GM21528 (cell line): Measurements from ENCODE around the gene EEPD1.
A peak's percentile ranks its signal among the peaks of the same experiment; 100 is the strongest.
"Not testable (repeated sequence)": the region's sequence is repeated elsewhere in the genome, so short reads cannot be mapped to it uniquely, and the experiment has no call there.

Source experiments
- ATAC-seq: cut with Tn5 transposase; IDR thresholded peaks from one replicate; pipeline ENCODE4 v1.9.1; 2021; ENCODE audit warnings: mild to moderate bottlenecking, moderate library complexity; ENCODE audit not compliant: unreplicated experiment, low FRiP score

EEPD1 gene

DNA sequence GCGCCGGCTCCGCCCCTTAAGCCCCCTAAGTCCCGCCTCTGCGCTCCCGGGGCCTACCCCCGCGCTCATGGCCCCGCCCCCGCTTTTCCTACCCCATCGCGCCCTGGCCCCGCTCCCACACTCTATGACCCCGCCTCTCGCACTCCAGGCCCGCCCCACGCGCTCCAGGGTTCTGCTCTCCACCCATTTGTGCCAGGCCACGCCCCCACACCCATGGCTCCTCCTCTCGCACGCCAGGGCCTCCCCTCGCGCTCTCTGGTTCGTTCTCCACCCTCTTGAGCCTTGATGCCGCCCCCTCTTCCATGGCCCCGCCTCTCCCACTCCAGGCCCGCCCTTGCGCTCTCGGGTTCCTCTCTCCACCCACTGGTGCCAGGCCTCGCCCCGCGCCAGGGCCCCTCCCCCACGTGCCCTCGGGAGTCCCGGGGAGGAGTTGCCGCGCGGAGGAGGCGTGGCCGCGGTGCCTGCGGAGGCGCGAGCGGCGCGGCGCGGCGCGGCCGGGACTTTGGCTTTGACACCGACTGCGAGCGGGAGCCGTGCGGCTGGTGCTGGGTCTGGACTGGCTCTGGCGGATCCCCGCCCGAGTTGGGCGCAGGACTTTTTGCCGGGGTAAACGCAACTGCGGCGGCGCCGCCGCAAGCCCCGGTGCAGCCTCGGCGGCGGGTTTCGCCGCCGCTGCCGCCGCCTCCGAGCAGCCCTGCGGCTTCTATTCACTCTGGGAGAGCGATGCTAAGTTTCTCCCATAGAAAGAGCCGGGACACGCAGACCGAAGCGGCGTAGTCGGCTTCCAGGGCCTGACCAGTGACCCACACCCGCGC is at the start of gene EEPD1:
Gene EEPD1 (plus strand): TSS at position 499 of the 815 bp plus-strand sequence. CDS start 1,071 bp downstream, outside the sequence.
- peak; percentile 97 for ATAC-seq

DNA sequence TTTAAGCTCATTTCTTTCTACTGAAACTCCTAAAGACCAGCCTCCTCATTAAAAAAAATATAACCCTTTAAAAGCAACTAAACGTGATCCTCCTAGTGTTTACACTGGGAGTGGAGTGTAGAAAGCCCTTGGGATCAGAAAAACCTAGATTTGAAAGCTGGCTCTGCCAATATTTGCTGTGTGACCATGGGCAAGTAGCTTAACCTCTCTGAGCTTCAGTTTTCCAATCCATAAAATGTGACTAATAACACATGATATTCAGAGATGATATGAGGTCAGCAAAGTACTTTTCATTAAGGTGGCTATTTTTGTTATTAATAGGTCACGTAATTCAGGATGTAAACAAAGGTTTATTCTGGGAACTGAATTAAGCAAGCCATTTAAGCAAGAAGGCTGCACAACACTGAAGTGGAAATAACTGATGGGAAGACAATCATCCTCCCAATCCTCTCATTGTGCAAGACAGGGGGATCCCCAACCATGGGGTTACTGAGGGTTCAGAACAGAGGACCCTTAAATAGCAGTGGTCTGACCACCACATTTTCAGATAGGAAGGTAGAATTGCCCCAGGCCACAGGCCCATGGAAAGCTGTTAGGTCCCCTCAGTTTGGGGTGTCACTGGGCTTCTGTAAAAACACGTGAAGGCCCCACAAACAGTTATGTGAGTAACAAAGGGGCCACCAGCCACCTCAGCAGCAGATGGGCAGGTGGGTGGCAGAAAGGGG is 49.1 kb upstream of the EEPD1 start:
- no peak for ATAC-seq

DNA sequence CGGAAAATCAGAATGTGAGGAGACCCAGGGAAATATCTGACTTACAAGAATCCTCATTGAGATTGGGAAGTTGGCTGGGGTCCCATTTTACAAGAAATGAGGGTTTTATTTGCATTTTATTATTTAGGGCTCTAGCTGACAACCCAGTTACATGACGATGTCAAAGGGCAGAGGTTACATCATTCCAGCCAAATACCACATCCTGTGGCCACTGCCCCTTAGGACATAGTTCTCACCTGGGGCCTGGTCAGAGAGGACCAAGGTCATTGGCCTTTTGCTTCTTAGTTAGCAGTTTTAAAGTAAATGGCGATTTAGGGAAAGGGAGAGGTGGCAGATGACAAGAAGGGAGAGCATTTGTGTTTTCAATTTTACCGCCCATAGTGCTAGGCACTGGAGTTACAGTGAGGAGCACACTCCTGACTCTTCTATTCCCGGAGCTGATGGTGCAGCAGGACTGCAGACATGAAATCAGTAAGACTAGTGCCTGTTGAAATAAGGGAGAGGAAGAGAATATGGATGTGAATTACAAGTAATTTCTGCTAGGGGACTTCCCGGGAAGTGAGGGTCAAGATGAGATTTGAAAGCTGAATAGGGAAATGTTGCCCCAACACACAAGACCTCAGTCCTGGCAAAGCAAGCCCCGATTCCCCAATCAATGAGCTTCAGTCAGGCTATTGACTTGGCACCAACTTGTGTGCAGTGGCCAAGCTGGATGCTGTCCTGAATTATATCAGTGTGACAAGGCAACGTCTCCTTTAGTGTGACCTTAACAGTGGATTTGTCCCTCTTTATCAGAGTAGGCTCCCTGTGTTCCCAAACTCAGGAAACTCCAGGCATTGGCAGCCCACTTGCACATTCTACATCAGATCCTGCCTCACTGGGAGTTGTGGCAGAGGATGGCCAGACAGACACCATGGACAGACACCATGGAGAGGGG is 45.8 kb upstream of the EEPD1 start:
- ATAC-seq = not testable (repeated sequence)

DNA sequence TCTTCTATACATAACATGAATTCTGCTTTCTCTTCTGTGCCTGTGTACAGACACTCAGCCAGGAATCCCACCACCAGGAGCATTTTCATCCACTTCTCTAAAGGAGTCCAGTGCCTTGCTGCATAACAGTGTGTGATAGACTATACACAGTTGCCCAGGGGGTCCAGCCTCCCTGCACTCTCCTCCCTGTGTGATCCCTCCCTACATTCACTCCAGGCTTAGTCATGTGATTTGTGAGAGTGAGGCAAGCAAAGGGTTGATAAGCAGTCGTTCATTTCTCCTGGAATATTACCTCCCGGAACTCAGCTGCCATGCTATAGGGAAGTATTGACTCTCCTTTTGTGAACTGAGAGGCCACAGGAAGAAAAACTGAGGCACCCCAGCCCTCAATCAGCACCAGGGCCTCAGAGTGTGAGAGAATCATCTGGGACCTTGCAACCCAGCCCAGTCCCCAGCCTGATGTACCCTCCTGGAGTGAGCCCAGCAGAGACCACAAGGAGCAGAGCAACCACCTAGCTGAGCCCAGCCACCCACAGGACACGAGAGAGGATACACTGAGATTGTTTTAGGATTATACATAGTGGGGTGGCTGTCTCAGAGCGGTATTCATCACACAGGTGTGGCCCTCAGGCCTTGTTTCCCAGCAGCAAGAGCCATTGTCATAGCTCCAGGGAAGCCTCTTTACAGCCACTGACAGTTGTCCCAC is 45.0 kb upstream of the EEPD1 start:
- ATAC-seq = no peak

DNA sequence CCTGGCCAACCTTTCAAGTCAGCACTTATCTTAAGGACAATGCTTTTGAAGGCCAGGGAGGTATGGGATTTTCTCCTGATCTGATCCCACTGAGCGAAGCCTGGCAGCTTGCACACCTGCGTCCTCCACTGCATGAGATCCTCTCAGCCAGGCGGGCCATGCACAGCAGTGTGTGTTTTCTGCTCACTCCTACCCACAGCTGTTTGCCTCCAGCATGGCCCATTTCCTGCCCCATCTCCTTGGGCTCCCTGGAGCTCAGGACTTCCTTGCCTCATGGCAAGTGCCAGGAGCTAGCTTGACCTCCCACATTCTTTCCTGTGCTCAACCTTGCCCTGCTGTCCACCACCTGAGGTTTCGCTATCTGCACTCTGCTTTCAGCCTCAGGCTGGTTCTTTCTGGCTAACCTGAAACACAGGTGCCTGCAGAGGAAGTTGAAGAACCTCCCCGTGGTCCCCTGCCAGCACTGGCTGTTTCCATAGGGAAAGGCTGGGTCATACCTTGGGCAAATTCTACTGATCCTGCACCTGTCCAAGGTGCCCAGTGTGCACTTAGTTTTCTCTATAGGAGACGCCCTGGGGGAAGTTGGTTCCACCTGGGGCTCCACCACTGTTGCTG is 43.9 kb upstream of the EEPD1 start:
- ATAC-seq = no peak

DNA sequence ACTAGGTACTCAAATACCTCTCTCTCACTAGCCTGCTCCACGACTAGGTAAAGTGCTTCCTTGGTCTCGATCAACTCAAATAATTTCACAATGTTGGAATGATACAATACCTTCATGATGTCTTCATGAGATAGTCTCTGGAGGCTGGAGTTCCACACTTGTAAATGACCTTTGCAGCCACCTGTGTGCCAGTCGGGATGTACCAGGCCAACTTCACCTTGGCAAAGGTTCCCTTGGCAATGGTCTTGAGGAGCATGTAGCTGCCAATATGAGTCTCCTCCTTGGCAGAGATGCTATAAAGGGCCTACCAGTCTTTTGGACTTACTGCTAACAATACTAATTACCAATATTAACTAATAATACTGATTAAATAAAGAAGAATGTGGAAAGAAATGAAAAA is 42.5 kb upstream of the EEPD1 start:
- no peak for ATAC-seq

DNA sequence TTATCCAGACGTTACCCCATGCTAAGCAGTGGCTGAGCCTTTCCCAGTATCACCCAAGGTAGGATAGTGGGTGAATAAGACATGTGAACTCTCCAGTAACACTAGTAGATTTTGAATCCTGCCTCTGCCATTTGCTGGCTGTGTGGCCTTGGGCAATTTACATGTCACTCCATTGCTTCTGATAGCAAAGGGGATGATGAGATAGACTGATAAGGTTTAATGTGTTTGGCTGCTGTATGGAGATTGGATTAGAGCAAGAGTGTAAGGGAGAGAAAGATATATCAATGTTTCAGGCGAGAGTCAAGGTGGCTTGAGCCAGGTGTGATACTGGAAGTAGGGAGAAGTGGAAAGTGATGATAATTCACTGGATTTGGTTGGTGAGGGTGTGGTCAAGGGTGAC is 40.1 kb upstream of the EEPD1 start:
- ATAC-seq = no peak

DNA sequence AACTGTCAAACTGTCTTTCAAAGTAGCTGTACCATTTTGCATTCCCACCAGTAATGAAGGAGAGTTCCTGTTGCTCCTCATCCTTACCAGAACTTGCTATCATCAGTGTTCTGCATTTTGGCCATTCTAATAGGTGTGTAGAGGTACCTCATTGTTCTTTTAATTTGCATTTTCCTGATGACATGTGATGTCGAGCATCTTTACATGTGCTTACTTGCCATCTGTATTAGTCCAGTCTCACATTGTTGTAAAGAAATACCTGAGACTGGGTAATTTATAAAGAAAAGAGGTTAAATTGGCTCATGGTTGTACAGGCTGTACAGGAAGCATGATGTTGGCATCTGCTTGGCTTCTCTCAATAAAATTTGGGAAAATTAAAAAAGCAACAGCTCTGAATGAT is 38.7 kb upstream of the EEPD1 start:
- no peak for ATAC-seq

DNA sequence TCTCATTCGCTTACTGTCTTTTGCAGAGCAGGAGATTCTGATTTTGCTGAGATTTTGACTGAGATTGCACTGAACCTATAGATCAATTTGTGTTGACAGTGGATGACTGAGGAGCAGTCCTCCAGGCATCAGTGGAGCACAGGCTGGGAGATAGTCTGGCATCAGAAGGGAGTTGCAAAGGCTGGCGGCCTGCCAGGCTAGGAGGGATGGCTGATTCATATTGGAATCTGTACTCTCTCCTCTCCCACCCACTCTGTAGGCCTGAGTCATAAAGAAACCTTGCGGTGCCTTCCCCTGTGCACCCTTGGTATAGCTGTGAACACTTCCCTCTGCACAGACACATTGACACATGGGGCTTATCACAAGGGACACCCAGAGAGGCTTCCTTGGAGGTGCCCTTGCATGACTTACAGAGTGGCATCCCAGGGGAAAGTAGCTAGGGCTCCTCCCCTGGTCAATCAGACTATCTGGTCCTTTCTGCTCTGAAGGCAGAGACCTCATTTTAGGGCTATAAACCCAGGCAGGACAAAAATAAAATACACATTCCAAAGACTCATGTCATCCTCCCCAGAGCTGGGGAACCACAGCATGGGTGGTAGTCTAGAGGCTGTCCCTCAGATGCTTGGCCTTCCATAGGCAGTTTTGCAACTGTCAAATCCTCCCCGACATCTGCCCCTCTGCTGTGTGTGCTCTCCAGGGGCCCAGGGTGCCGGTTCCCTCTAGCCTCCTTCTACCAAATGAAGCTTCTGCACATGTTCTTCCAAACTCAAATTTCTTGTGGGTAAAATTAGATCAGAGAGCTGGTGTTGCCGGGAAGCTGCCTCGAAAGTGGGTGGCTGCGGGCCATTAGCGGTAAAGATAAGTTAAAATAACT is 37.4 kb upstream of the EEPD1 start:
- ATAC-seq = peak; percentile 100

DNA sequence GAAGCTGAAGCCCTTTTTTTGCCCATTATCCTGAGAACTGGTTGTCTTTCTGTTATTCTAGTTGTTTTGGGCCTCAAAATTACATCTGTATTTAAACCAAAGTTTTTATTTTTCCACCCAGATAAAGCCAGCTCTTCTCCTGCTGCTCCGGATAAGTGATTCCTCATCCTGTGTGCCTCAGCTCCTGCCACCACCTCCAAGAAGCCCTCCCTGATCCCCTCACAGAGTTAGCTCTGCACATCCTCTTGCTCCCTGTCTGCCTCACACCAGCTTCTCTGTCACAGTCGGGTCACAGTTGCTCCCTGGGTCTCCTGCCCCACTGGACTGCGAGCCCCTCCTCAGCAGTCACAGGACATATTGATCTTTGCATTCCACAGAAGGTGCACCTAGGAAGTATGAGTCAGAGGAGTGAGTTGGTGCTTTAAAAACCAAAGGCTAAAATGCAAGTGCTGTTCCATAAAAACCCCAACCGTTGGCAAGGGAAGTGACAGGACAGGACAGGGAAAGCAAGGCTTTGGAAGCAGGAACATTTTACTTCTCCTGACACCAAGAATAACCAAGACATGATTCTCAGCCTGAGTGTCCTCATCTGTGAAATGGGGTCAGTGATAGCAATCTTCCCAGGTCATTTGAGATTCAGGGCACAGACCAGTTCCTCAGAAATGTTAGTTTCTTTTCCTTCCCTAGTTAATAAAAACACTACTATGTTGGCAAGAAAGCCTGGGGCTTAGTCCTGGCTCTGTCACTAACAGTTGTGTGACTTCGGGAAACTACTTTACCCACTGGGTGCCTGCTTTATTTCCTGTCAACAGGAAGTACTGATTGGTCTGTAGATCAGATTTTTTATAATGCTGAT is 36.5 kb upstream of the EEPD1 start:
- no peak for ATAC-seq

DNA sequence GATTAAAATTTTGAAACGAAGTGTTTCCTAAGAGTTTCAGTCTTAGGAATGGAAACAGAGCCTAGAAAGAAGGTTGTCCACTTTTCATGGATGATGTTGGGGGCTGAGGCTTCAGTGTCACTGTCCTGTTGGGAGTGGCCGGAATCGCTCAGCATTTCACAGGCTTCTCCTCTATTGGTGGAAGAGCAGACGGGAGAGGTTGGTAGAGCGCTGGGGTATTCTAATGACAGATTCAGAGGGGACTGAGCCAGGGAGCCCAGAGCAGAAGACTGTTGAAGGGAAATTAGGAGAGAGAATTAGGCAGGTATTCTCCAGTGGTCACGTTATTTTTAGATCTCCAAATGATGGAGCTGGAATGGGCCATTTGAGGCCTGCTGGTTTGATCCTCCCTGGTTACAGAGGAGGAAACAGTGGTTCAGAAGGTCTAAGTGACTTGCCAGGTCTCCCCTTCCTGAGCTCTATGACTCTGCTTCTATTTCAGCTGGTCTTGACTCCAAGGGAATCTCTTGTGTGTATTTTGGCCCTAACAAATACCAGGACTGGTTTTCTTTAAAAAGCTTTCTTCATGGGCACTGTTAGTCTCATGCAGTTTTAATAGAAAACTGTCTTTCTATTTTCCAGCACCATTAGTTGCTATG is 35.7 kb upstream of the EEPD1 start:
- no peak for ATAC-seq

DNA sequence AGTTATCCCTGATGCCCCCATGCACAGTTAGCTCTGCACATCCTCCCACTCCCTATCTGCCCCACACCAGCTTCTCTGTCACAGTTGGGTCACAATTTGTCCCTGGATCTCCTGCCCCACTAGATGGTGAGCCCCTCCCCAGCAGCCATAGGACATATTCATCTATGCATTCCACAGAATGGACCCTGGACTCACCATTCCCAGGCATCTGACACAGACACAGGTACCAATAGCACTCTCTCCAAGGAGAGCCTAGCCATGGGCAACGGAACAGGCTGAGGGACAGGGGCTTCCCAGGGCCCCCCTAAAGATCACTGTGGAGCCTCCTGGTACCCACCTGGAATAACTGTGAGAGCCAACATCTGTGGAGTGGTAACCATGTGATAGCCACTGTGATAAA is 34.7 kb upstream of the EEPD1 start:
- ATAC-seq = no peak

DNA sequence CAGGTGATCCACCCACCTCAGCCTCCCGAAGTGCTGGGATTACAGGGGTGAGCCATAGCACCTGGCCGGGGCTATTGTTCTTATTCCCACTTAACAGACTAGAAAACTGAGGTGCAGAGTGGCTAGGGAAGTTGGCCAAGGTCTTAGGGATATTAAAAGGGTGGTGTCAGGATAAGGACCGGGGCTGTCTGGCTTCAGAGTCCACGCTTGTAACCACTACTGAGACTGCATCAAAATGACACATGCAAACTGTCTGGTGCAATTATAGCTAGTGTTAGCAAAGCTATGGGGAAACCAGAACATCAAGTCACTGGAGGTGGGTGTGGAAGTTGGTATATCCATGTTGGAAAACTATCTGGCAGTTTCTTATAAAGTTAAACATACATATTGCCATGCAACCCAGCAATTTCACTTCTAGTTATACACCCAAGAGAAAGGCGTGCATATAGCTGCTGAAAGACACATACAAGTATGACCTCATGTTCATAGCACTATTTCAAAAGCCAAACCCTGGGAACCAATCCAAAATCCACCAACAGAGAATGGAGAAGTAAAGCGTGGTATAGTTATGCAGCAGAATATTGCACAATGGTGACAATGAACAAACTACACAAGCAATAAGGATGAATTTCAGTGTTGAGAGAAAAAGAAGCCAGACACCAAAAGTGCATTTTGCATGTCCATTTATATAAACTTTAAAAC is 33.9 kb upstream of the EEPD1 start:
- no peak for ATAC-seq

DNA sequence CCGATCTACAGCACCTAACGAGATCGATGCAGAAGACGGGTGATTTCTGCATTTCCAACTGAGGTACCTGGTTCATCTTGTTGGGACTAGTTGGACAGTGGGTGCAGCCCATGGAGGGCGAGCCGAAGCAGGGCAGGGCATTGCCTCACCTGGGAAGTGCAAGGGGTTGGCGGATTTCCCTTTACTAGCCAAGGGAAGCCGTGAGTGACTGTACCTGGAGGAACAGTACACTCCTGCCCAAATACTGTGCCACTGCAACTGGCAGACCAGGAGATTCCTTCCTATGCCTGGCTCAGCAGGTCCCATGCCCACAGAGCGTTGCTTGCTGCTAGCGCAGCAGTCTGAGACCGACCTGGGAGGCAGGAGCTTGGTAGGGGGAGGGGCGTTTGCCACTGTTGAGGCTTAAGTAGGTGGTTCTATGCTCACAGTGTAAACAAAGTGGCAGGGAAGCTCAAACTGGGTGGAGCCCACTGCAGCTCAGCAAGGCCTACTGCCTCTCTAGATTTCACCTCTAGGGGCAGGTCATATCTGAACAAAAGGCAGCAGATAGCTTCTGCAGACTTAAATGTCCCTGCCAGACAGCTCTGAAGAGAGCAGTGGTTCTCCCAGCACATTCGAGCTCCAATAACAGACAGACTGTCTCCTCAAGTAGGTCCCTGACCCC is 32.9 kb upstream of the EEPD1 start:
- ATAC-seq = not testable (repeated sequence)

DNA sequence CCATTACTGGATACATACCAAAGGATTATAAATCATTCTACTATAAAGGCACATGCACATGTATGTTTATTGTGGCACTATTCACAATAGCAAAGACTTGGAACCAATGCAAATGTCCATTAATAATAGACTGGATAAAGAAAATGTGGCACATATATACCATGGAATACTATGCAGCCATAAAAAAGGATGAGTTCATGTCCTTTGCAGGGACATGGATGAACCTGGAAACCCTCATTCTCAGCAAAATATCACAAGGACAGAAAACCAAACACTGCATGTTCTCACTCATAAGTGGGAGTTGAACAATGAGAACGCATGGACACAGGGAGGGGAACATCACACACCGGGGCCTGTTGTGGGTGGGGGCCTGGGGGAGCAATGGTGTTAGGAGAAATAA is 27.4 kb upstream of the EEPD1 start:
- ATAC-seq = not testable (repeated sequence)

DNA sequence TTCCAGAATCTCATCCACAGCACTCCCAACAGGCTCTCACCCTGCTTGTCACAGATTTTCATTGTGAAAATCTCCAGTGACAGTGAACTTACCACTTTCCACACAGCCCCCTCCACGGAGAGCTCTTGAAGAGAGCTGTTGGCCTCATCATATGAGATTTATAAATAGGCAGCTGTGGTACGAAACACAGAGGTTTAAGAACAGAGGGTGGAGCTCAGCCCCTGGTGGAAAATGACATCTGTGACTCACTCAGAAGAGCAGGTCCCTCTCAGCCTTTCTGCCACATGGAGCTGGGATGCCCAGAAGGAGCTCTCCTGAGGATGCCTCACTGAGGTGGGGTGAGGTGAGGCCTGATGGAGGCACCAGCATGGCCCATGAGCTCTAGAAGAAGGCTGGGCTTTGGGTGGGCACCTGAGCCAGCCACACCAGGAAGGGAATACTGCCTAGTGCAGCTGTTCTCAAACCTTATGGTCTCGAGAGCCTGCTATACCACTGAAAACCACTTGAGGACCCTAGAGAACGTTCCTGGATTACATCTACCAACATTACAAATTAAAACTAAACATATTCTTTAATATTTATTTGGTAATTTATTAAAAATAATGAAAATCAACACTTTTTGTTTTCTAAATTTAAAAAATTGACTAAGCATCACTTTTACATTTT is 25.8 kb upstream of the EEPD1 start:
- ATAC-seq = no peak
